Measurements from ENCODE around the gene RAB11B. TPM values are rescaled to one million over a fixed set of nuclear protein-coding genes. Genes with fewer than 3 reads are reported as not detected.

RAB11B gene
- total and polyA plus RNA-seq, 2 of the 13 experiments (the other 11 are each of a cell fraction or from before 2014, with no cell fraction given): 6.0 to 28.4 TPM

DNA sequence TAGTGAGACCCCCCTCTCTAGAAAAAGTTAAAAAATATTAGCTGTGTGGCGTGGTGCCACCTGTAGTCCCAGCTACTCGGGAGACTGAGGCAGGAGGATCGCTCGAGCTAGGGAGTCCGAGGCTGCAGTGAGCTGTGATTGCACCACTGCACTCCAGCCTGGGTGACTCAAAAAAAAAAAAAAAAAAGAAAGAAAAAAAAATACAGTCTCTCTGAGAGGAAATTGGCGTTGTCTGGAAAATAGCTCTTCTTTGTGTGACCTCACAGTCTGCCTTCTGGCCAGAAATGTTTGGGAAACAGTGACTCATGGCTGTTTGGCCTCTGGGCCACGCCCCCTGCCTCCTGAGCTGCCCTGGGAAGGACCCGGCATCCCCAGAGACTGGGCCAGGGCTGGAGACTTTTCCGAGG lies 33.7 kb downstream of the RAB11B start (continued):
- TF ChIP-seq ZNF784 (CRISPR knock-in tag; IDR thresholded peaks at IDR 0.05; ENCODE audit: borderline replicate concordance): 0 out of 2 replicates have a peak, but pooled peaks have one; percentile 39
- no peak for TF ChIP-seq ZNF839 (CRISPR knock-in tag; IDR thresholded peaks at IDR 0.05; ENCODE audit: borderline replicate concordance)
- TF ChIP-seq GATAD2A (CRISPR knock-in tag; IDR thresholded peaks at IDR 0.05): peak; percentile 47; the same call in 1 of the 2 replicates
- TF ChIP-seq KLF12 (CRISPR knock-in tag; IDR thresholded peaks at IDR 0.05; ENCODE audit: borderline replicate concordance): 0 out of 2 replicates have a peak, but pooled peaks have one; percentile 32
- TF ChIP-seq ZNF557 (CRISPR knock-in tag; IDR thresholded peaks at IDR 0.05): no peak
- no peak for TF ChIP-seq PREB (CRISPR knock-in tag; IDR thresholded peaks at IDR 0.05)
- no peak for TF ChIP-seq SMAD9 (CRISPR knock-in tag; IDR thresholded peaks at IDR 0.05)
- no peak for TF ChIP-seq ZNF263 (CRISPR knock-in tag; IDR thresholded peaks at IDR 0.05)
- no peak for TF ChIP-seq TRAFD1 (CRISPR knock-in tag; IDR thresholded peaks at IDR 0.05; ENCODE audit: borderline replicate concordance)
- no peak for TF ChIP-seq ZNF260 (CRISPR knock-in tag; IDR thresholded peaks at IDR 0.05; ENCODE audit: borderline replicate concordance, low read depth)
- TF ChIP-seq, protein P1, sequence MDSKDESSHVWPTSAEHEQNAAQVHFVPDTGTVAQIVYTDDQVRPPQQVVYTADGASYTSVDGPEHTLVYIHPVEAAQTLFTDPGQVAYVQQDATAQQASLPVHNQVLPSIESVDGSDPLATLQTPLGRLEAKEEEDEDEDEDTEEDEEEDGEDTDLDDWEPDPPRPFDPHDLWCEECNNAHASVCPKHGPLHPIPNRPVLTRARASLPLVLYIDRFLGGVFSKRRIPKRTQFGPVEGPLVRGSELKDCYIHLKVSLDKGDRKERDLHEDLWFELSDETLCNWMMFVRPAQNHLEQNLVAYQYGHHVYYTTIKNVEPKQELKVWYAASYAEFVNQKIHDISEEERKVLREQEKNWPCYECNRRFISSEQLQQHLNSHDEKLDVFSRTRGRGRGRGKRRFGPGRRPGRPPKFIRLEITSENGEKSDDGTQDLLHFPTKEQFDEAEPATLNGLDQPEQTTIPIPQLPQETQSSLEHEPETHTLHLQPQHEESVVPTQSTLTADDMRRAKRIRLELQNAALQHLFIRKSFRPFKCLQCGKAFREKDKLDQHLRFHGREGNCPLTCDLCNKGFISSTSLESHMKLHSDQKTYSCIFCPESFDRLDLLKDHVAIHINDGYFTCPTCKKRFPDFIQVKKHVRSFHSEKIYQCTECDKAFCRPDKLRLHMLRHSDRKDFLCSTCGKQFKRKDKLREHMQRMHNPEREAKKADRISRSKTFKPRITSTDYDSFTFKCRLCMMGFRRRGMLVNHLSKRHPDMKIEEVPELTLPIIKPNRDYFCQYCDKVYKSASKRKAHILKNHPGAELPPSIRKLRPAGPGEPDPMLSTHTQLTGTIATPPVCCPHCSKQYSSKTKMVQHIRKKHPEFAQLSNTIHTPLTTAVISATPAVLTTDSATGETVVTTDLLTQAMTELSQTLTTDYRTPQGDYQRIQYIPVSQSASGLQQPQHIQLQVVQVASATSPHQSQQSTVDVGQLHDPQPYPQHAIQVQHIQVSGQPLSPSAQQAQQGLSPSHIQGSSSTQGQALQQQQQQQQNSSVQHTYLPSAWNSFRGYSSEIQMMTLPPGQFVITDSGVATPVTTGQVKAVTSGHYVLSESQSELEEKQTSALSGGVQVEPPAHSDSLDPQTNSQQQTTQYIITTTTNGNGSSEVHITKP (CRISPR knock-in tag; IDR thresholded peaks at IDR 0.05; ENCODE audit: low read depth): no peak
- no peak for TF ChIP-seq TEAD2 (CRISPR knock-in tag; IDR thresholded peaks at IDR 0.05)
- TF ChIP-seq, protein P2, sequence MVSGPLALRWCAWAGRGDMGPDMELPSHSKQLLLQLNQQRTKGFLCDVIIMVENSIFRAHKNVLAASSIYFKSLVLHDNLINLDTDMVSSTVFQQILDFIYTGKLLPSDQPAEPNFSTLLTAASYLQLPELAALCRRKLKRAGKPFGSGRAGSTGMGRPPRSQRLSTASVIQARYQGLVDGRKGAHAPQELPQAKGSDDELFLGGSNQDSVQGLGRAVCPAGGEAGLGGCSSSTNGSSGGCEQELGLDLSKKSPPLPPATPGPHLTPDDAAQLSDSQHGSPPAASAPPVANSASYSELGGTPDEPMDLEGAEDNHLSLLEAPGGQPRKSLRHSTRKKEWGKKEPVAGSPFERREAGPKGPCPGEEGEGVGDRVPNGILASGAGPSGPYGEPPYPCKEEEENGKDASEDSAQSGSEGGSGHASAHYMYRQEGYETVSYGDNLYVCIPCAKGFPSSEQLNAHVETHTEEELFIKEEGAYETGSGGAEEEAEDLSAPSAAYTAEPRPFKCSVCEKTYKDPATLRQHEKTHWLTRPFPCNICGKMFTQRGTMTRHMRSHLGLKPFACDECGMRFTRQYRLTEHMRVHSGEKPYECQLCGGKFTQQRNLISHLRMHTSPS (CRISPR knock-in tag; IDR thresholded peaks at IDR 0.05; ENCODE audit: low read depth): no peak
- TF ChIP-seq CENPX (CRISPR knock-in tag; IDR thresholded peaks at IDR 0.05): no peak
- TF ChIP-seq KLF9 (CRISPR knock-in tag; IDR thresholded peaks at IDR 0.05; ENCODE audit: low read depth): no peak
- TF ChIP-seq ARNTL (CRISPR knock-in tag; IDR thresholded peaks at IDR 0.05): 0 out of 2 replicates have a peak, but pooled peaks have one; percentile 37
- TF ChIP-seq HMGXB4 (CRISPR knock-in tag; IDR thresholded peaks at IDR 0.05; ENCODE audit: borderline replicate concordance in 1 of 2, low read depth in 1 of 2): peak in 1 of 2 experiments; percentile 33; a peak in 1 of 4 replicates
- no peak for TF ChIP-seq KLF11 (CRISPR knock-in tag; IDR thresholded peaks at IDR 0.05)
- TF ChIP-seq ZNF326 (CRISPR knock-in tag; IDR thresholded peaks at IDR 0.05; ENCODE audit: borderline replicate concordance): no peak
